Fibroblast of villous mesenchyme (primary cell): ENCODE data around the gene MYOZ3. TPM values are rescaled to one million over a fixed set of nuclear protein-coding genes. Genes with fewer than 3 reads are reported as not detected.

Source experiments
- DNase-seq: peaks from one replicate; pipeline ENCODE4 v3.0.0-alpha.2; 2010; ENCODE audit warnings: low read depth
- H3K4me3 ChIP-seq: 2 replicates; pipeline ENCODE4 v1.5.1; 2011; ENCODE audit warnings: low read depth, mild to moderate bottlenecking, low read length
- total RNA-seq: library from RNA; depleted of rRNA; stranded (reverse); fragments of >200 nt; gene quantifications from 2 replicates; pipeline ENCODE4 v1.2.3, GENCODE V29; 2012
- TF ChIP-seq, protein P1 (sequence below): IDR thresholded peaks from 2 replicates; pipeline ENCODE4 v1.5.1; 2012; ENCODE audit warnings: low read depth, mild to moderate bottlenecking, low read length; ENCODE audit not compliant: insufficient read depth

Gene MYOZ3
- total RNA-seq, 1 donor, result under 0.01 TPM

- no peak for DNase-seq
- H3K4me3 ChIP-seq, result no peak overlapping the region
- TF ChIP-seq, protein P1, sequence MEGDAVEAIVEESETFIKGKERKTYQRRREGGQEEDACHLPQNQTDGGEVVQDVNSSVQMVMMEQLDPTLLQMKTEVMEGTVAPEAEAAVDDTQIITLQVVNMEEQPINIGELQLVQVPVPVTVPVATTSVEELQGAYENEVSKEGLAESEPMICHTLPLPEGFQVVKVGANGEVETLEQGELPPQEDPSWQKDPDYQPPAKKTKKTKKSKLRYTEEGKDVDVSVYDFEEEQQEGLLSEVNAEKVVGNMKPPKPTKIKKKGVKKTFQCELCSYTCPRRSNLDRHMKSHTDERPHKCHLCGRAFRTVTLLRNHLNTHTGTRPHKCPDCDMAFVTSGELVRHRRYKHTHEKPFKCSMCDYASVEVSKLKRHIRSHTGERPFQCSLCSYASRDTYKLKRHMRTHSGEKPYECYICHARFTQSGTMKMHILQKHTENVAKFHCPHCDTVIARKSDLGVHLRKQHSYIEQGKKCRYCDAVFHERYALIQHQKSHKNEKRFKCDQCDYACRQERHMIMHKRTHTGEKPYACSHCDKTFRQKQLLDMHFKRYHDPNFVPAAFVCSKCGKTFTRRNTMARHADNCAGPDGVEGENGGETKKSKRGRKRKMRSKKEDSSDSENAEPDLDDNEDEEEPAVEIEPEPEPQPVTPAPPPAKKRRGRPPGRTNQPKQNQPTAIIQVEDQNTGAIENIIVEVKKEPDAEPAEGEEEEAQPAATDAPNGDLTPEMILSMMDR, result no peak
Observed at GRCh38 chr5:150659360-150660107, 1.5 kb upstream of the MYOZ3 start.

DNA sequence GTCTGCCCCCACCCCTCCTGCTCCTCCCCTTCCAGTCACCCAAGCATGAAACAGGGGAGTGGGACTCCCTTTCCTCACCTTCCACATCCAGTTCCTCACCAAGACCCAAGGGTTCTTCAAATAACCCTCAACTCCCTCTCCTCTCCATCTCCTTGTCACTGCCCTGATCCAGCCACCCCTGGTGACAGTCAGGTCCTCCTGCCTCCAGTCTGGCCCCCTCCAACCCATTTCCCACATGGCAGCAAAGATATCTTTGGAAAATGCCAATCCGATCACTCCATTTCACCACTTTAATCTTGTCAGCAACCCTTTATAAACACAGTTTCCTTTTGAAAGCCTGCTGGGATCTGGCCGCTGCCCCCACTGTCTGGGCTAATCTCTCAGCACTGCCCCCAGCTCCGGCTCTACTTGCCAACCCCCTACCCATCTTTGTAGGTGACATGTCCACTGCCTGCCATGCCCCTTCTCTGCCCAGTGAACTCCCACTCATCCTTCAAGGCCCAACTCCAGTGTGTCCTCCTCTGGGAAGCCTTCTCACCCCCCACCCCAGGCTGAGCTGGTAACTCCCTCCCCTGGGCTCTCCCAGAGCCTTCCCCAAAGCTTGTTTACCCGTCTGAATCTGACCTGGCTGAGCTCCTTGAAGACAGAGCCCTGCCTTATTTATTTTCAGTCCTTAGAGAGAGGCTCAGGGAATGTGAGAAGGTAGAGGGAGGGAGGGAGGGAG lies 781 bp upstream of the MYOZ3 start:
- no peak overlapping the region for H3K4me3 ChIP-seq
- no peak for DNase-seq
- TF ChIP-seq, protein P1, result no peak

GRCh38 chr5:150661821-150662596 lies 958 bp downstream of the MYOZ3 start:
- H3K4me3 ChIP-seq, result no peak overlapping the region
- TF ChIP-seq, protein P1, result no peak
- no peak for DNase-seq

- no peak overlapping the region for H3K4me3 ChIP-seq
- TF ChIP-seq, protein P1, result no peak
- no peak for DNase-seq
Observed at GRCh38 chr5:150662731-150663516, 1.9 kb downstream of the MYOZ3 start.

DNA sequence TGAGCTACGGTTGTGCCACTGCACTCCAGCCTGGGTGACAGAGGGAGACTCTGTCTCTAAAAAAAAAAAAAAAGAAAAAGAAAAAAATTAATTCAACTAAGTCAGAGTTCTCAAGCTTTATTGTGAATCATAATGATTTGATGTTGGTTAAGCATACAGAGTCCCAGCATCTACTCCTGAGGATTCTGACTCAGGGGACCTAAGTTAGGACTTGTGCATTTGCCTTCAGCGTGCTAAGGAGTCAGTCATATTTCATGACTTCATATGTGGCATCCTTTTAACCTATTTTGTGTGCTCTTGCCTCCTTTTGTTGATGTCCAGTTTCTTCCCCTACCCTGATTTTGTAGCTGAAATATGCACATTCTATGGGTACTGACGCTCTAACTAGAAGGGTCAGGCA lies 2.9 kb downstream of the MYOZ3 start:
- TF ChIP-seq, protein P1, result no peak
- no peak overlapping the region for H3K4me3 ChIP-seq
- no peak for DNase-seq

DNA sequence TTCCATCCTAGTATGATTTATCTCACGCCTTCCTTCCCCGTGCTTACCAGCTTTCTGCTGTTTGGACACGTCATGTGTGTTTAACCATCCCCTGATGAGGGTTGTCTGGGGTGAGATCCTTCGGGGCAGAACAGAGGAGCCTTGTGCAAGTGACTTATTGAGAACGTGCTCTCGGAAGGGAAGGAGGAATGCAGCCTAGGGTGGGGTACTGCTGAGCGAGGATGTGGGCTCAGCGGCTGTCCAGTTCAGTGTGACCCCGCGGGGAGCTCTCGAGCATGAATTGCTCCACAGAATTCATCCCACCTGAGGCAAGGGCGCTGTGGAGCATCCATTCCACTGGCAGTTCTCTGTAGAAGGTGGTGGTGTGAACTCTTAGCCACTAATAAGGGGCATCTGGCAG lies 4.0 kb downstream of the MYOZ3 start:
- no peak for DNase-seq
- TF ChIP-seq, protein P1, result no peak
- H3K4me3 ChIP-seq, result no peak overlapping the region
